NOMO-1 treated with dmso at 0.1 percent for 144 hours (cell line): ENCODE data around the gene CYBA.

Experiments used
- DNase-seq: peaks from one replicate; lab custom pipeline; 2025; ENCODE audit not compliant: unreplicated experiment; lab: John Stamatoyannopoulos, UW

Gene CYBA

GRCh38 chr16:88647178-88648070 is 3.4 kb downstream of the CYBA start:
- no peak for DNase-seq

GRCh38 chr16:88646345-88647034 is 4.4 kb downstream of the CYBA start:
- no peak for DNase-seq

DNA sequence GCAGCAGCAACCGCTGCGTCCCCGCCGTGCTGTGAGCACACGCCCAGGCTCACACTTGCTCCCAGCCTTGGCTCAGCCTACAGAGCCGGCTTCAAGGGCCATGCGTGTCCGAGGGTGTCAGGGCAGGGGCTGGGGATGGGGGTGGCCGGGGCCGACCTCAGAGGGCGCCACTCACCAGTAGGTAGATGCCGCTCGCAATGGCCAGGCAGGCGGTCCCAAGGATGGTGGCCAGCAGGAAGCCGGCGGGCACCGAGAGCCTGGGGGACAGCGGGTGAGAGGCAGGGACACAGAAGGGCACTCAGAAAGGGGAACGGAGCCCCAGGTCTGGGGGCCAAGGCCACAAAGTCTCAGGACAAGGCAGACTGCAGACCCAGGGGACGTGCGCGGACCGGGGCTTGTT is 4.9 kb downstream of the CYBA start:
- no peak for DNase-seq

DNA sequence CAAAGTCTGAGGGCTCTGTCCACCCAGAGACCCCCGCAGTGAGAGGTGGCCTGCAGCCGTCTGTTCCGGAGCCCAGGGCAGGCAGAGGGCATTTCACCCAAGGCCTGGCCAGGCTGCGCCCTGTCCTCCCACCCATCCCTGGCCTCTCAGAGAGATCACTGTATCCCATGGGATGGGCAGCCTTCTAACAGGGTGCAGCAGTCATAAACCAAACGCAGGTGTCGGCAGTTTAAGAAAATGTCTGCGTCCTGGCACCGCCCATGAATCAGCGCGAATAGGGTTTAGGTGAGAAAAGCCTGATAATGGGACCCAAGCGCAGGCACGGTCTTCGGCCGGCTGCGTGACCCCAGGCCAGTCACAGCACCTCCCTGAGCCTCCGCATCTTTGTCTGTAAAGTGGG is 5.4 kb downstream of the CYBA start:
- DNase-seq: no peak

DNA sequence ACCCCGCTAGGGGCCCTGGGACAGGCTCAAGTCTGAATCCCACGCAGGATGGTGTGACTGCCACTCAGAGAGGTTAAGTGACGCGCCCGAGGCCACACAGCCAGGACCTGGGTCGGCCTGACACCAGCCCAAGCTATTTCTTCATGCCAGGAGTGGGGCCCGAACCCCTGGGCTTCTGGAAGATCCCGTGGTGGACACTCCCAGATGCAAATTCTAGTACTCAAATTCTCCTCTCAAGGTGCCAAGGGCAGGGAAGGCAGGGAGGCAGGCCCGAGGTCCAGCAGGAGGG is 7.3 kb downstream of the CYBA start:
- DNase-seq: no peak

DNA sequence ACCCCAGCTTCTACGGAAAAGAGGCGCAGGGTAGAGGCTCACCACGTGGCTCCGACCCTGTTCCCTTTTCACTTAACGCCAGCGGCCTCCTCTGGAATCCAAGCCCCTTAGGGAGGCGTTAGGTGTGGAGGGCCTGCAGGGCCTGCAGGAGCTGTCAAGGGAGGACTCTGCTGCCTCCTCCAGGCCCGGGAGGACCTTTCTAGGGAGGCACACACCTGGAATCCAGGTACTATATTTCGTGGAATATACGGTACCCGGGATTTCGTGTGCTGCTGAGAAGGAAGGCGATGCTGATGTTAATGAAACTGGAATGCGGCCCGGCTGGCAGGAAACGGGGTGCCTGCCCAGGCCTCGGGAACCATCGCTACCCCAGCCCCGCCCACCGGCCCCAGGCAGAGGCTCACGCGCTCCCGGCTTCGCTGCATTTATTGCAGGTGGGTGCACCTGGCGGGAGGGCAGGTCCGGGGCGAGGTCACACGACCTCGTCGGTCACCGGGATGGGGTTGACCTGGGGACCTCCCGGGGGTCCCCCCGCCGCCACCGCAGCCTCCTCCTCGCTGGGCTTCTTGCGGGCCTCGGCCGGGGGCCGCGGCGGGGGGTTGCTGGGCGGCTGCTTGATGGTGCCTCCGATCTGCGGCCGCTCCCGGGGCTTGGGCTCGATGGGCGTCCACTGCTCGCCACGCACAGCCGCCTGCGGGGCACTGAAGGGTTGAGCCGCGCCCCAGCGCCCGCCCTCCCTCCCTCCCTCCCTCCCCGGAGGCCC is 7.8 kb downstream of the CYBA start:
- DNase-seq: no peak

GRCh38 chr16:88640498-88641247 is 10.2 kb downstream of the CYBA start:
- no peak for DNase-seq

GRCh38 chr16:88640039-88640495 is 10.8 kb downstream of the CYBA start:
- DNase-seq: no peak

GRCh38 chr16:88639231-88640038 is 11.4 kb downstream of the CYBA start:
- no peak for DNase-seq

GRCh38 chr16:88638323-88639230 is 12.3 kb downstream of the CYBA start, which contains the start of gene IL17C:
Gene IL17C (plus strand): TSS chr16:88638572. CDS start chr16:88638642, 70 bp downstream.
- no peak for DNase-seq

DNA sequence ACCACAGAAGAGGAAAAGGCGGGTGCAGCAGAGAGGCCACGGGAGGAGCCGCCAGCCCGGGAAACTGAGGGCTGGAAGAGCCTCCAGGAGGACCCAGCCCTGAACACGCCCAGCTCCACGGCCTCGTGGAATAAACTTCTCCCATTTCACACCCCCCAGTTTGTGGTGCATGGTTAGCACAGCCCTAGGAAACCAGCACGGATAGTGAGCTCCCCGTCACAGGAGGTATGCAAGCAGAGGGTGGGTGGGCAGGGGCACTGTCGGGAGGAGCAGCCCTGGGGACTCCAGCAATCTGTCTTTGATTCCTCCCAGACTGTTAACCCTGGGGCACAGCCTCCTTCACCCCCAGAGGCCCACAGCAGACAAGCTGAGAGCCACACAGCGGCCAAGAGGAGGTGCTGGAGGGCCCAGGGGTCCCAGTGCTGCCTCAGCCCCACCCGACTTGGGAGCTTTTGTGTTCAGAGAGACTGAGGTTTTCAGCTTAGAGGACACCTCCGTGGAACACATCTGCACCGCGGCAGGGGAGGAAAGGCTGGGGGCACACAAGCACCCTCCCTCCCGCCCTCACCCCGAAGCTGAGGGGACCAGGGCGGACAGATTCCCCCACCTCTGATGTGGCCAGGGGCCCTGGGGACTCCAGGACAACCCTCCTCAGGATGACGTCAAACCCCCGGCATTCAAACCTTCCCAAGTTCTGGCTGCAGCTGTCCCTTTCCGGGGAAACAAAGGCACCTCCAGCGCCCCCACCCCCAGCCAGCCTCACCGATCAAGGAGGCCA is 14.2 kb downstream of the CYBA start:
- no peak for DNase-seq

DNA sequence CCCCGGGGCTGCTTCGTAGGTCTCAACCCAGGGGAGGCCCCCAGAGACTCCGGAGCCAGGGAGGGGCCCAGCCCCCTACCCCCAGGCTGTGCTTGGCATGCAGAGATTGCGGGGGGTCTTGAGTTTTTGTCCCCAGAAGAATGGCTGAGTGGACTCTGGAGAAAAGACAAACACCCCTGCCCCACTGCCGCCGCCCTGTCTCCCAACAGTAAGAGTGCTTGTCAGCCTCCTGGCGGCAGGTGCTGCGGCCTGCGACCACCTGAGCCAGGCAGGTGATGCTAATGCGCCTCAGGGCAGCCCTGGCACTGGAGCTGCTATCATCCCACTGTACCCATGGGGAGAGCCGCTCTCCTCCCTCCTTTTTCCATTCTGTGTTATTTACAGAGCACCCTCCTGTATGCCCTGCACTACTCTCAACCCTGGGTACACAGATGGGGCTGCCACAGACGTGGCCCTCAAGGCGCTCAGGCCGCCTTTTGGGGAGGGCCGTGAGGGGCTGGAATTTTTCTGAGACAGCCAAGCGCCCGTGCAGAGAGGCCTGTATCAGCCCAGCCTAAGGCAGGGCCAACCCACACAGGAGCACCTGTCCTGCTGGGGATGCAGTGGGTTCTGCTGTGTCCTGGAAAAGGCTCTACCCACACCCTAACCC is 15.1 kb downstream of the CYBA start:
- no peak for DNase-seq

GRCh38 chr16:88634994-88635670 is 15.7 kb downstream of the CYBA start:
- no peak for DNase-seq

GRCh38 chr16:88634141-88634993 is 16.5 kb downstream of the CYBA start:
- no peak for DNase-seq

- no peak for DNase-seq
Observed at GRCh38 chr16:88633684-88634140, 17.1 kb downstream of the CYBA start.

DNA sequence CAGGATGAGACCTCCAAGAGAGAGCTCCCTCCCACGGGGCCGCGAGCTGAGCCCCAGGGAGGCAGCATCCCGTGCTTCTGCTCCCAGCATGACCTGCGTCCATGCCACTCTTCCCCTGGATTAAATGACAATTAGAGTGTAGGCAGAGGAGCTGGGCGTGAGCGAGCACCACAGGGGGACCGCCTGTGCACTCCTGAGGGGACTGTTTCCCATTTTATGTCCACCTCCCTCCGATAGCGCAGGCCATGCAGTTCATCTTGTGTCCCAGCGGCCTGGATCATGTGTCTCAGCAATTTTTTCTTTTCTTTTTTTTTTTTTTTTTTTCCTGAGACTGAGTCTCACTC is 18.3 kb downstream of the CYBA start:
- DNase-seq: no peak
